HEK293T (cell line): ENCODE results near the gene UVSSA.

ENCODE experiments used
- ARNT ChIP-seq: fragments of 450-650 bp; IDR thresholded peaks from 2 replicates; pipeline ENCODE4 v1.6.1; 2017; ENCODE audit warnings: mild to moderate bottlenecking
- BHLHE40 ChIP-seq: fragments of 450-650 bp; IDR thresholded peaks from 2 replicates; pipeline ENCODE4 v1.6.1; 2016; ENCODE audit warnings: mild to moderate bottlenecking, moderate library complexity, borderline replicate concordance
- ELF4 ChIP-seq: fragments of 450-650 bp; IDR thresholded peaks from 2 replicates; pipeline ENCODE4 v1.6.1; 2017; ENCODE audit warnings: antibody characterized with exemption
- FOXA1 ChIP-seq: fragments of 450-650 bp; IDR thresholded peaks from 2 replicates; pipeline ENCODE4 v1.6.1; 2016; ENCODE audit warnings: mild to moderate bottlenecking
- LEF1 ChIP-seq: fragments of 450-650 bp; IDR thresholded peaks from 2 replicates; pipeline ENCODE4 v1.6.1; 2017; ENCODE audit warnings: mild to moderate bottlenecking, borderline replicate concordance
- SP1 ChIP-seq: fragments of 450-650 bp; IDR thresholded peaks from 2 replicates; pipeline ENCODE4 v1.6.1; 2017
- SUZ12 ChIP-seq: fragments of 450-650 bp; IDR thresholded peaks from 2 replicates; pipeline ENCODE4 v1.6.1; 2016; ENCODE audit warnings: mild to moderate bottlenecking
- ZNF384 ChIP-seq: fragments of 450-650 bp; IDR thresholded peaks from 2 replicates; pipeline ENCODE4 v1.6.1; 2016
- TF ChIP-seq, protein P1 (sequence below): fragments of 450-650 bp; IDR thresholded peaks from 2 replicates; pipeline ENCODE4 v1.6.1; 2016

DNA sequence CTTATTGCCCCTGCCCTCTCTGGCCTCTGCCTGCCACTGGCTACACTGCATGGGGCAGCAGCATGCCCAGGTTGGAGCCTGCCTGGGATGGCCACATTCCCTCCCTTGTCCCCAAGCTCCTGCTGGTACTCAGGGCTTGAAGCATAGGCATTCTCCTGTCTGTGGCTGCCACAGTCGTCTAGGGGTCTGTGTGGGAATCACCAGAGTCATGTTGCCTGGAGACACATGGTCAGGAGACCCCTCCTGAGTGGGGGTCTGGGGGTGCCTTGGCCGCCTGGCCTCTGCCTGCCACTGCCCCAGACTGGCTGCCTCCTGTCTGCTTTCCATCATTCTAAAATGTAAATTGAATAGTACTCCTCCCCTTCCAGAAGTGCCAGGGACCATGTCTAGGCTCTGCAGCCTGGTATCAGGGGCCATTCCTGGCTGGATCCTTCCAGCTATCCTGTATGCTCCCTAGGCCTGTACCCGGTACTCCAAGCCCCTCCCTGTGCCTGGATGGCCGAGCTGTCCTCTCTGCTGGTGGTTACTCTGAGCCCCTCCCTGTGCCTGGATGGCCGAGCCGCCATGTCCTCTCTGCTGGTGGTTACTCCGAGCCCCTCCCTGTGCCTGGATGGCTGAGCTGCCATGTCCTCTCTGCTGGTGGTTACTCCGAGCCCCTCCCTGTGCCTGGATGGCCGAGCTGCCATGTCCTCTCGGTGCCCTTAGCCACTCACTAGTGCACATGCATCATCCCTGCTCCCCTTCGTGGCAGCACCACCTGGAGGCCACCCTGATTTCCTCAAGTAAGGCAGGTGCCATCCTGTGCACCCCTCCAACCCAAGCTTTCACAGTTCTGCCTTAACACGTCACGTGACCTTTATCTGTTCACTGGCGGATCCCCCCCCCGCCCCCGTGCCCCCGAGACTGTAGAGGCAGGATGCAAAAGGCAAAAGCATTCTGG is 64.7 kb downstream of the UVSSA start:
- TF ChIP-seq ZNF384 (no peak), LEF1 (no peak), ELF4 (no peak), BHLHE40 (no peak), FOXA1 (no peak), ARNT (no peak), SUZ12 (no peak), SP1 (no peak)
- TF ChIP-seq, protein P1, sequence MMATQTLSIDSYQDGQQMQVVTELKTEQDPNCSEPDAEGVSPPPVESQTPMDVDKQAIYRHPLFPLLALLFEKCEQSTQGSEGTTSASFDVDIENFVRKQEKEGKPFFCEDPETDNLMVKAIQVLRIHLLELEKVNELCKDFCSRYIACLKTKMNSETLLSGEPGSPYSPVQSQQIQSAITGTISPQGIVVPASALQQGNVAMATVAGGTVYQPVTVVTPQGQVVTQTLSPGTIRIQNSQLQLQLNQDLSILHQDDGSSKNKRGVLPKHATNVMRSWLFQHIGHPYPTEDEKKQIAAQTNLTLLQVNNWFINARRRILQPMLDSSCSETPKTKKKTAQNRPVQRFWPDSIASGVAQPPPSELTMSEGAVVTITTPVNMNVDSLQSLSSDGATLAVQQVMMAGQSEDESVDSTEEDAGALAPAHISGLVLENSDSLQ, result no peak
